NB4 (cell line): ENCODE data around the gene ABCB9.

Experiments used
- POLR2A ChIP-seq: IDR thresholded peaks from 2 replicates; pipeline ENCODE4 v1.6.1; 2011; ENCODE audit warnings: mild to moderate bottlenecking; ENCODE audit not compliant: insufficient read length; ENCODE audit errors: extremely low read depth
- TF ChIP-seq, protein P1 (sequence below): IDR thresholded peaks from one replicate; pipeline ENCODE4 v1.5.1; 2012; ENCODE audit warnings: low read depth, low read length
- TF ChIP-seq, protein P2 (sequence below): IDR thresholded peaks from 2 replicates; pipeline ENCODE4 v1.6.1; 2011; ENCODE audit warnings: low read depth, low read length

DNA sequence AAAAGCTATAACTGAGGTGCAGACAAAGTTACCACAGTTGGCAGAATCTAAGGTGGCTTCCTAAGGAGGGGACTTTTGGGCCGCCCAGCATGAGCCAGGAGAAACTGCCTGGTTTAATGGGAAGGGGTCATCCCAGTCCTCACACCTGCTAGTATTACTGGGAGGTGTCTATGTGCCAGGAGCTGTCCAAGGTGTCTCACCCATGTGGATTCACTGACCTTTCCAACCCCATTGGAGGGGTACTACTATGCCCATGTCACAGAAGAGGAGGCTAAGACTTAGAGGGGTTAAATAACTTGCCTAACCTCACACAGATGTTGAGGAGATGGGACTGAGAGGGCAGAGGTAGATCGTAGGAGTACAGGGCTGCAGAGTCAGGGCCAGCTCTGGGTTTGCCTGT is 10.2 kb downstream of the ABCB9 start:
- TF ChIP-seq, protein P1, sequence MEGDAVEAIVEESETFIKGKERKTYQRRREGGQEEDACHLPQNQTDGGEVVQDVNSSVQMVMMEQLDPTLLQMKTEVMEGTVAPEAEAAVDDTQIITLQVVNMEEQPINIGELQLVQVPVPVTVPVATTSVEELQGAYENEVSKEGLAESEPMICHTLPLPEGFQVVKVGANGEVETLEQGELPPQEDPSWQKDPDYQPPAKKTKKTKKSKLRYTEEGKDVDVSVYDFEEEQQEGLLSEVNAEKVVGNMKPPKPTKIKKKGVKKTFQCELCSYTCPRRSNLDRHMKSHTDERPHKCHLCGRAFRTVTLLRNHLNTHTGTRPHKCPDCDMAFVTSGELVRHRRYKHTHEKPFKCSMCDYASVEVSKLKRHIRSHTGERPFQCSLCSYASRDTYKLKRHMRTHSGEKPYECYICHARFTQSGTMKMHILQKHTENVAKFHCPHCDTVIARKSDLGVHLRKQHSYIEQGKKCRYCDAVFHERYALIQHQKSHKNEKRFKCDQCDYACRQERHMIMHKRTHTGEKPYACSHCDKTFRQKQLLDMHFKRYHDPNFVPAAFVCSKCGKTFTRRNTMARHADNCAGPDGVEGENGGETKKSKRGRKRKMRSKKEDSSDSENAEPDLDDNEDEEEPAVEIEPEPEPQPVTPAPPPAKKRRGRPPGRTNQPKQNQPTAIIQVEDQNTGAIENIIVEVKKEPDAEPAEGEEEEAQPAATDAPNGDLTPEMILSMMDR = no peak
- TF ChIP-seq POLR2A = no peak
- TF ChIP-seq, protein P2, sequence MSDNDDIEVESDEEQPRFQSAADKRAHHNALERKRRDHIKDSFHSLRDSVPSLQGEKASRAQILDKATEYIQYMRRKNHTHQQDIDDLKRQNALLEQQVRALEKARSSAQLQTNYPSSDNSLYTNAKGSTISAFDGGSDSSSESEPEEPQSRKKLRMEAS = no peak
